ENCODE data around the gene CLEC11A. TPM values are rescaled to one million over a fixed set of nuclear protein-coding genes. Genes with fewer than 3 reads are reported as not detected.

Gene CLEC11A, protein sequence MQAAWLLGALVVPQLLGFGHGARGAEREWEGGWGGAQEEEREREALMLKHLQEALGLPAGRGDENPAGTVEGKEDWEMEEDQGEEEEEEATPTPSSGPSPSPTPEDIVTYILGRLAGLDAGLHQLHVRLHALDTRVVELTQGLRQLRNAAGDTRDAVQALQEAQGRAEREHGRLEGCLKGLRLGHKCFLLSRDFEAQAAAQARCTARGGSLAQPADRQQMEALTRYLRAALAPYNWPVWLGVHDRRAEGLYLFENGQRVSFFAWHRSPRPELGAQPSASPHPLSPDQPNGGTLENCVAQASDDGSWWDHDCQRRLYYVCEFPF
- 0.47 and 1.6 TPM in 2 replicates for total RNA-seq (2014; rRNA removed; shearing (Covaris generic); ENCODE audit: low replicate concordance)

DNA sequence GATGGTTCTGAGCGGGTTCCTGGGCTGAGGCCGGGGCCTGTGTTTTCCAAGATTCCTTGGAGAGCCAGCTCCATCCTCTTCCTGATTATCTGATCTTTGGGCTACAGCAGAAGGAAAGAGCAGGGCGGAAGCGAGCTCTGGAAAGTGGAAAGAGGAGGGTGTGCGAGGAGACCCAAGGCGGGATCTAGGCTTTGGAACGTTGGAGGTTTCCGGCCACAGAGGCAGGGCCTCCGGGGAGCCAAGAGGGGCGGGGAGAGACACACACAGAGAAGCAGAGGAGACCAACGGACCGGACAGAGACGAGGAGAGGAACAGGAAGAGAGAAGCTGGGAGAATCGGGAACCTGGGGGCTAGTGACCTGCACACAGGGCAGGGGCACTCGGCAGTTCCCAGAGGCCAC is at the start of gene CLEC11A:
CLEC11A (plus strand) TSS at position 296 of the 400 bp plus-strand sequence. CDS start 162 bp downstream, outside the sequence.
- H2AFZ ChIP-seq (ENCODE audit: low read length): no peak within 1 kb of the TSS
- H3K9me3 ChIP-seq (ENCODE audit: low read length): no peaks in the 10 kb centered on the region
- no peak within 1 kb of the TSS for H3K4me2 ChIP-seq (ENCODE audit: low read depth, low read length, poor library complexity, severe bottlenecking)

DNA sequence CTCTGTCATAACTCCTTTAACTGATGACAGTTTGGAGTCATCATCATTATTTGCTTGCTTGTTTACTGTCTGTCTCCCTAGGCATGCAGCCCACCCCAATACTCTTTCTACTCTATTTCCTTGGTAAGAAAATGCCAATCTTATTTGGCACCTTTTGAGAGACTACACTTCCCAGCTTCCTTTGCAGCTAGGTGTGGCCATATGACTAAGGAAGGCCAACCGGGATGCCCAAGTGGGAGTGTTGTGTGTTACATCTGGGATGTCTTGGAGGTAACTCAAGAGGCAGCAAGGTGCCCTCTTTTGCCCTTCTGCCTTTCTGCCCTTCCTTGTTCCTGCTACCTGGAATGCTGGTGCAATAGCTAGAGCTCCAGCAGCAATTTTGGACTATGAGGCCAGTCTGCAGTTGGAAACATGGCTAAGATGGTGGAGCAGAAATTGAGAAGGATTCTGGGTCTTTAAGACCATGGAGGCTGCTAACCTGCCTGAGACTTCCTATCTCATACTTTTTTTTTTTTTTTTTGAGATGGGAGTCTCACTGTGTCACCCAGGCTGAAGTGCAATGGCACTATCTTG is 46.5 kb upstream of the CLEC11A start:
- Histone ChIP-seq H3K9me2 (replicated peaks; ENCODE audit: insufficient read depth, low read length) (no peaks in the 10 kb centered on the region), H3K27me3 (ENCODE audit: low read length) (no peaks in the 10 kb centered on the region)

More for the DNA sequence above, at the start of gene CLEC11A:
- no peaks in the 10 kb centered on the region for H3K9me2 ChIP-seq (replicated peaks; ENCODE audit: insufficient read depth, low read length)
- no peaks in the 10 kb centered on the region for H4K20me1 ChIP-seq (ENCODE audit: insufficient read depth, low read depth, low read length)
- peaks cover 9% of the 10 kb centered on the region for H3K4me1 ChIP-seq (ENCODE audit: low read length)
- no peak within 1 kb of the TSS for H3K9ac ChIP-seq (ENCODE audit: low read length)
- DNase-seq: no peak
- H3K4me3 ChIP-seq (ENCODE audit: low read length): no peak within 1 kb of the TSS
- no peak within 1 kb of the TSS for H3K27ac ChIP-seq (ENCODE audit: low read length)
- no peaks in the 10 kb centered on the region for H3K79me2 ChIP-seq (ENCODE audit: low read length)
- no peaks in the 10 kb centered on the region for H3K36me3 ChIP-seq (ENCODE audit: insufficient read depth, low read length)
- no peaks in the 10 kb centered on the region for H3K27me3 ChIP-seq (ENCODE audit: low read length)

DNA sequence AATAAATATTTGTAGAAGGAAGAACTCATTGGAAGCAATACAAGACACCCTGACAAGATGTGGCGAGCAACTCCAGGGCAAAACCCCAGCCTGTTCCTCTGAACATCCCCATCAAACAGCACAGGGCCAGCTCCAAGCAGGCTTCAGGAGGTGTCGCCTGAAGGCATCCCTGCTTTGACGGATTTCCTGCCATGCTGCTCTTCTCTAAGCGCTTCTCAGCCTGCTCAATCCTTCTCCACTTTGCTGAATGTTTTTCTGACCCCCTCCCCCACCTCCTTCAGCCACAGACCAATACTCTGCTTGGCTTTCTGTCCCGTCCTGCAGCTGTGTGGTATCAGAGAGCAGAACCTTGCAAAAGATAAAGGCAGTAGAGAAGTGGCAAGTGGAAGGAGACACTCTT is 45.5 kb upstream of the CLEC11A start:
- Histone ChIP-seq H3K79me2 (ENCODE audit: low read length) (no peaks in the 10 kb centered on the region), H3K4me2 (ENCODE audit: low read depth, low read length, poor library complexity, severe bottlenecking) (no peak overlapping the region), H3K36me3 (ENCODE audit: insufficient read depth, low read length) (no peaks in the 10 kb centered on the region), H3K27ac (ENCODE audit: low read length) (no peak overlapping the region), H3K9ac (ENCODE audit: low read length) (no peak overlapping the region), H2AFZ (ENCODE audit: low read length) (no peak overlapping the region), H3K9me3 (ENCODE audit: low read length) (no peaks in the 10 kb centered on the region), H3K4me3 (ENCODE audit: low read length) (no peak overlapping the region), H4K20me1 (ENCODE audit: insufficient read depth, low read depth, low read length) (no peaks in the 10 kb centered on the region), H3K4me1 (ENCODE audit: low read length) (peaks cover 6% of the 10 kb centered on the region), H3K9me2 (replicated peaks; ENCODE audit: insufficient read depth, low read length) (no peaks in the 10 kb centered on the region), H3K27me3 (ENCODE audit: low read length) (no peaks in the 10 kb centered on the region)
- no peak for DNase-seq

More for the DNA sequence above, 46.5 kb upstream of the CLEC11A start:
- H3K79me2 ChIP-seq (ENCODE audit: low read length): no peaks in the 10 kb centered on the region
- no peaks in the 10 kb centered on the region for H3K36me3 ChIP-seq (ENCODE audit: insufficient read depth, low read length)
- H2AFZ ChIP-seq (ENCODE audit: low read length): no peak overlapping the region
- H3K4me1 ChIP-seq (ENCODE audit: low read length): peaks cover 6% of the 10 kb centered on the region
- H3K9me3 ChIP-seq (ENCODE audit: low read length): no peaks in the 10 kb centered on the region
- no peaks in the 10 kb centered on the region for H4K20me1 ChIP-seq (ENCODE audit: insufficient read depth, low read depth, low read length)
- H3K9ac ChIP-seq (ENCODE audit: low read length): no peak overlapping the region
- no peak overlapping the region for H3K27ac ChIP-seq (ENCODE audit: low read length)
- no peak overlapping the region for H3K4me2 ChIP-seq (ENCODE audit: low read depth, low read length, poor library complexity, severe bottlenecking)
- H3K4me3 ChIP-seq (ENCODE audit: low read length): no peak overlapping the region
- no peak for DNase-seq

DNA sequence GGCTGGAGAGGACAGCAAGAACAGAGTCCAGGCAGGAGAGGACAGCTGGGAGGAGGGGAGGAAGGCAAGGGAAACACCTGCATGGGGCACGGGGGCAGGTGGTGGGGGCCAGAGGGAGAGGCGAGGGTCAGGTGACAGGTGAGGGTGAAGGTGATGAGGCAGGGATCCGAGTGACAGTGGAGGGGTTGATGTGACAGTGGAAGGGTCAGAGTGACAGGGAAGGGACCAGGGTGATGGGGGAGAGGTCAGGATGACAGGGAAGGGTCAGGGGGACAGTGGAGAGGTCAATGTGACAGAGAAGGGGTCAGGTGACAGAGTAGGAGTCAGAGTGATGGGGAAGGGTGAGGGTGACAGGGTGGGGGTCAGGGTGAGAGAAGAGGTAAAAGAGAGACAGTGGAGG is 44.8 kb upstream of the CLEC11A start:
- DNase-seq: no peak
- no peak overlapping the region for H3K4me2 ChIP-seq (ENCODE audit: low read depth, low read length, poor library complexity, severe bottlenecking)
- no peaks in the 10 kb centered on the region for H3K36me3 ChIP-seq (ENCODE audit: insufficient read depth, low read length)
- H3K9me2 ChIP-seq (replicated peaks; ENCODE audit: insufficient read depth, low read length): no peaks in the 10 kb centered on the region
- no peak overlapping the region for H3K9ac ChIP-seq (ENCODE audit: low read length)
- H3K27me3 ChIP-seq (ENCODE audit: low read length): no peaks in the 10 kb centered on the region
- H3K79me2 ChIP-seq (ENCODE audit: low read length): no peaks in the 10 kb centered on the region
- no peaks in the 10 kb centered on the region for H3K9me3 ChIP-seq (ENCODE audit: low read length)
- no peak overlapping the region for H3K4me3 ChIP-seq (ENCODE audit: low read length)
- no peaks in the 10 kb centered on the region for H4K20me1 ChIP-seq (ENCODE audit: insufficient read depth, low read depth, low read length)
- no peak overlapping the region for H3K27ac ChIP-seq (ENCODE audit: low read length)
- H2AFZ ChIP-seq (ENCODE audit: low read length): no peak overlapping the region
- peaks cover 6% of the 10 kb centered on the region for H3K4me1 ChIP-seq (ENCODE audit: low read length)

DNA sequence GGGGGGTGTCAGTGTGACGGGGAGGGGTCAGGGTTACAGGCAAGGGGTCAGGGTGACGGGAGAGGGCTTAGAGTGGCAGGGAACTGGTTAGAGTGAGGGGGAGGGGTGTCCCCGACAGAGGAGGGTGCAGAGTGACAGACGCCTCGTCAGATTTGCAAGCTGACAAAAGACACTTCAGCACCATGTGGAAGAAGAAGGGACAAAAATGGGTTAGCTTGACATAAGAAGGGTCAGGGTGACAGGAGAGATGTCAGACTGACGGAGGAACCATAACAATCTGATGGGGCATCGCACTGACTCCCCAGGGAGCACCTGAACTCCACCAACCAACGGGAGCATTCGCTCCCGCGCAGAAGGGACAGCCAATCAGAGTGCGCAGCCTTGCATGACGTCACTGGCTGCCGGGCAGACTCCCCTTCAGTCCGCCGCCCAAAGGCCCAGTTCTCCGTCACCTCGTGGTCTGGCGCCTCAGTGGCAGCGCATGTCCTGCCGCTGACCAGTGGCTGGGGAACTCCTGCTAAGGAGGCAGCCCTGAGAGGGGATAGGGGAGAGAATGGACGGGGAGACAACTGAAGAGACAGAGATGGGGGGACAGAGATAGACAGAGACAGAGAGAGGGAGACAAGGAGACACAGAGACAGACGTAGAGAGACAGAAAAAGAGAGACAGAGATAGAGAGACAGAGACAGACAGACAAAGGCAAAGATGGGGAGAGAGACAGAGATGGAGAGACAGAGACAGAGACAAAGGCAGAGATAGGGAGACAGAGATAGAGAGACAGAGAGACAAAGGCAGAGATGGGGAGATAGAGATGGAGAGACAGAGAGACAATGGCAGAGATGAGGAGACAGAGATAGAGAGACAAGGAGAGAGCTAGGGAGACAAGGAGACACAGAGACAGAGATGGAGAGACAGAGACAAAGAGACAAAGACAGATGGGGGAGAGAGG is 43.7 kb upstream of the CLEC11A start:
- DNase-seq: peak; percentile 98
- Histone ChIP-seq H2AFZ (ENCODE audit: low read length) (peak overlapping the region; percentile 84; the same call in 1 of the 2 replicates), H4K20me1 (ENCODE audit: insufficient read depth, low read depth, low read length) (no peaks in the 10 kb centered on the region), H3K27me3 (ENCODE audit: low read length) (no peaks in the 10 kb centered on the region), H3K79me2 (ENCODE audit: low read length) (no peaks in the 10 kb centered on the region), H3K9me2 (replicated peaks; ENCODE audit: insufficient read depth, low read length) (no peaks in the 10 kb centered on the region), H3K36me3 (ENCODE audit: insufficient read depth, low read length) (no peaks in the 10 kb centered on the region), H3K4me2 (ENCODE audit: low read depth, low read length, poor library complexity, severe bottlenecking) (peak overlapping the region; percentile 62), H3K4me3 (ENCODE audit: low read length) (peak overlapping the region; percentile 15; the same call in 1 of the 2 replicates), H3K9ac (ENCODE audit: low read length) (0 out of 2 replicates have a peak overlapping the region, but pooled peaks have one; percentile 24), H3K4me1 (ENCODE audit: low read length) (peaks cover 6% of the 10 kb centered on the region), H3K9me3 (ENCODE audit: low read length) (no peaks in the 10 kb centered on the region), H3K27ac (ENCODE audit: low read length) (no peak overlapping the region)

DNA sequence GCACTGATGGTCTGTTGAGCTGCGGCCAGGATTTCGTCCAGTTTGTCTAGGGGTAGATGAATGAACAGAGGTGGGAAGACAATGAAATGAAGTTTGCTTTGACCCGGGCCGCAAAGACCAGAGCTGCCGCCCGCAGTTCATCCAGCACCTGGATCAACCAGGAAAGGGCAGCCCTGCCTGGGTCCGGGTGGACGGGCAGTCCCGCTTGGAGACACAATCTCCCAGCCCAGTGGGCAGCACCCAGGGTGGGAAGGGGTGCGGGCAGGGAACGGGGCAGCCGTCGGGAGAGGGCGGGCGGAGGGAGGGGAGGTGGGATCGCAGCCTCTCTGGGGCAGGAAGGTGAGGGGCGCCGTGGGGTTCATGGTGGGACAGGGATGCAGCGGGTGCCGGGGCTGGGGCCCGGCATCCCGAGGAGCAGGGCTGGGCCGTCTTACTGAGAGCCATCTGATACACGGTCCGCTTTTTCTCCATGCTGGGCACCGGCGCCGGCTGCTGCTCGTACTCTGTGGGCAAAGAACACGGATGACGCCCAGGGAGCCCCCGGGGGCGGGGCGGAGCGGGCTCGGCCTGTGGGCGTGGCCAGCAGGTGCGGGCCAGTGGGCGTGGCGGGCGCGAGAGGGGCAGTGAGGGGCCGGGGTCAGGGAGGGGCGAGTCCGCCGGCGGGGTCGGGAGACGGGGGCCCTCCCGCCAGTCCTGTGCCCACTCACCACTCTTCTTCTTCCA is 36.7 kb upstream of the CLEC11A start:
- DNase-seq: no peak
- no peak overlapping the region for H3K4me3 ChIP-seq (ENCODE audit: low read length)
- no peaks in the 10 kb centered on the region for H3K9me2 ChIP-seq (replicated peaks; ENCODE audit: insufficient read depth, low read length)
- peaks cover 4% of the 10 kb centered on the region; the same call in 1 of the 2 replicates for H3K4me1 ChIP-seq (ENCODE audit: low read length)
- H3K27me3 ChIP-seq (ENCODE audit: low read length): no peaks in the 10 kb centered on the region
- no peak overlapping the region for H3K4me2 ChIP-seq (ENCODE audit: low read depth, low read length, poor library complexity, severe bottlenecking)
- no peaks in the 10 kb centered on the region for H3K36me3 ChIP-seq (ENCODE audit: insufficient read depth, low read length)
- no peak overlapping the region for H2AFZ ChIP-seq (ENCODE audit: low read length)
- H4K20me1 ChIP-seq (ENCODE audit: insufficient read depth, low read depth, low read length): no peaks in the 10 kb centered on the region
- no peak overlapping the region for H3K9ac ChIP-seq (ENCODE audit: low read length)
- no peaks in the 10 kb centered on the region for H3K79me2 ChIP-seq (ENCODE audit: low read length)
- H3K9me3 ChIP-seq (ENCODE audit: low read length): no peaks in the 10 kb centered on the region
- no peak overlapping the region for H3K27ac ChIP-seq (ENCODE audit: low read length)

DNA sequence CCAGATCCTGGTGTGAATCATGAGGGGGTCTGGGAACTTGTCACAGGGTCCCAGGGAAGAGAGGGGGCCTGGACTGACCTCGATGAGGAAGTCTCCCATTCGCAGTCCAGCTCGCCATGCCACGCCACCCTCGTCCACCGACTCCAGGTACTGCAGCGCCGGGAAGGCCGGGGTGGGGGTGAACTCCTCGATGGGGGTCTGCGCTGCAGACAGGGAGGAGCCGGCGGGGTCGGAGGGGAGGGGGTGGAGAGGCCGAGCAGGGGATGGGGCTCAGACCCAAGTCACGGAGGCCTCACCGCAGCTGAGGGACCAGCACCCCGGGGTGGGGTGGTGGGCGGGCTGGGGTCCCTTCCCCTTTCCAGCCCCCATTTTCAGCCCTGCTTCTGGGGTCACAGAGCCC is 34.4 kb upstream of the CLEC11A start:
- no peaks in the 10 kb centered on the region for H3K27me3 ChIP-seq (ENCODE audit: low read length)
- H3K4me2 ChIP-seq (ENCODE audit: low read depth, low read length, poor library complexity, severe bottlenecking): no peak overlapping the region

More for the DNA sequence above, 34.4 kb upstream of the CLEC11A start:
- H3K9me3 ChIP-seq (ENCODE audit: low read length): no peaks in the 10 kb centered on the region
- H2AFZ ChIP-seq (ENCODE audit: low read length): no peak overlapping the region
- H3K9ac ChIP-seq (ENCODE audit: low read length): no peak overlapping the region
- H3K27ac ChIP-seq (ENCODE audit: low read length): no peak overlapping the region
- DNase-seq: no peak
- no peak overlapping the region for H3K4me3 ChIP-seq (ENCODE audit: low read length)
- no peaks in the 10 kb centered on the region for H3K36me3 ChIP-seq (ENCODE audit: insufficient read depth, low read length)
- no peaks in the 10 kb centered on the region for H4K20me1 ChIP-seq (ENCODE audit: insufficient read depth, low read depth, low read length)
- H3K79me2 ChIP-seq (ENCODE audit: low read length): no peaks in the 10 kb centered on the region
- H3K9me2 ChIP-seq (replicated peaks; ENCODE audit: insufficient read depth, low read length): no peaks in the 10 kb centered on the region
- H3K4me1 ChIP-seq (ENCODE audit: low read length): peaks cover 4% of the 10 kb centered on the region; the same call in 1 of the 2 replicates
